HG03558 (cell line): ENCODE measurements around the gene STK39.

Experiments
- ATAC-seq: cut with Tn5 transposase; IDR thresholded peaks from one replicate; pipeline ENCODE4 v1.9.1; 2021; ENCODE audit warnings: moderate number of reproducible peaks; ENCODE audit not compliant: unreplicated experiment; ENCODE audit errors: extremely low read depth

Gene STK39

DNA sequence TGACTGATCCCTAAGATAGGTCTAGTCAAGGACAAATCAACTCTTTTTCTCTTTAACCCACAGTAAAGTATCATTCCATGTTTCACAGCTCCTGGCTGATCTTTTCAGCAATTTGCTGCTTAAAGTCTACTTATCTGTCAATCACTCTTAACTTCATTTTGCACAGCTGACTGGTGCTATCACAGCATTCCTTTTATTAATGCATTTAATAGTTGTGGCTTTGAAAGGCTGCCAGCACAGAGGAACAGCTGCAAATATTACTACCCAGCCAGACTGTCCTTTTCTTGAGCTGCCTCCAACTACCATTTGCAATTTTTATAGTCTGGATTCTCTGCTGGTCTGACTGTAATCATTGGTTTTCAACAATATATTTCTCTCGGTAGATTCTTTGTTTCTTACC is 303.5 kb downstream of the STK39 start:
- ATAC-seq: no peak

DNA sequence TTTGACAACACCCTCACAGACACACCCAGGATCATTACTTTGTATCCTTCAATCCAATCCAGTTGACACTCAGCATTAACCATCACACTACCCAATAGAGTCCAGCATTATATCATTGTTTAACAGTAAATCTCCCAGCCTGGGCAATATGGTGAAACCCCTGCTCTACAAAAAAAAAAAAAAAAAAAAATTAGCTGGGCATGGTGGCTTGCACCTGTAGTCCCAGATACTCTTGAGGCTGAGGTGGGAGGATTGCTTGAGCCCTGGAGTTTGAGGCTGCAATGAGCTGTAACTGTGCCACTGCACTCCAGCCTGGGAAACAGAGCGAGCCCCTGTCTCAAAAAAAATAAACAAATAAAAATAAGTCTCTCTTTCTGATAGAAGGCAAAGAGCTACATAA is 304.0 kb downstream of the STK39 start:
- no peak for ATAC-seq

DNA sequence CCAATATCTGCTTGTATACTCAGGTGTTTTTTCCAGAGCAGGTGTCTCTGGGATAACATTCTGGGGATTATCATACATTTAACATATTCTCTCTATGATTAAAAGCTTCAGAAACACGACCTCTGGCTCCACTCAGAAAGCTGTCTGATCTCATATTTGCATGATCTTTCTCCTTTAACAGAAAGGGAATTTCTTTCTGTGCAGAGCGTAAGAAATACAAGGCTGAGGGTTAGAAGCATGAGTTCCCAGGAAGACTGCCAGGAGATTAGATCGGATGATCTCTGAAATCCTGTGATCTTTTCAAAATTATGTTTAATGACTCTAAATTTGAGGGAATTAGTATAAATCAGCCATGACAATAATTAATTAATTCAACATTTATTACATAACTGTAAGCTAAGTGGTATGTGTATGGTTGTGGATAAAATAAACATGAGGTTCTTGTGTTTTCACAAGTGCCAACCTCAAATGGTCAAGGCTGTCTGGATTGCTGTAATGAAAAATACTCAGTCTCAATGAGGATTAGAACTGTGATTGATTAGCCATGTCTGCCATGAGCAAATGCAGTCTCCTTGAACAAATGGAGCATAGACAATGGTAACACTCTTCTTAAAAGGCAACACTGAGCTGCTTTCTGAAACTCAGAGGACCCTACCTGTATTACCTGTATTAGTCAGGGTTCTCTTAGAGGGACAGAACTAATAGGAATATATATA is 304.9 kb downstream of the STK39 start:
- no peak for ATAC-seq

DNA sequence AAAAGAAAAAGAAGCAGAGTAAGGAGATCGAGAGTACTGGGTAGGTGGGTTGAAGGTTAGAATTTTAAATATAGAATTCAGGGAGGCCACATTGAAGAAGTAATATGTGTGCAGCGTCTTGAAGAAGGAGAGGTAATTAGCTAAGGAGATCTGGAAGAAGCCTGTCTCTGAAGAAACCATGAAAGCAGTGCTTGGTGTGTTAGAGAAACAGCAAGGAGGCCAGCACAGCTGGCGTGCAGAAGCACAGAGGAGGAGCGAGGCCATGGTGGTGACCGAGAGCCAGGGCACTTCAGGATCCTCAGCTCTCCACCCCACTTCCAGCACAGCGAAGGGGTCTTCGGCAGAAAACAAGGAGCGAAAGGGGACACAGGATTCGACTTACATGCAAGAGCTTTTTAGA is 305.8 kb downstream of the STK39 start:
- no peak for ATAC-seq

DNA sequence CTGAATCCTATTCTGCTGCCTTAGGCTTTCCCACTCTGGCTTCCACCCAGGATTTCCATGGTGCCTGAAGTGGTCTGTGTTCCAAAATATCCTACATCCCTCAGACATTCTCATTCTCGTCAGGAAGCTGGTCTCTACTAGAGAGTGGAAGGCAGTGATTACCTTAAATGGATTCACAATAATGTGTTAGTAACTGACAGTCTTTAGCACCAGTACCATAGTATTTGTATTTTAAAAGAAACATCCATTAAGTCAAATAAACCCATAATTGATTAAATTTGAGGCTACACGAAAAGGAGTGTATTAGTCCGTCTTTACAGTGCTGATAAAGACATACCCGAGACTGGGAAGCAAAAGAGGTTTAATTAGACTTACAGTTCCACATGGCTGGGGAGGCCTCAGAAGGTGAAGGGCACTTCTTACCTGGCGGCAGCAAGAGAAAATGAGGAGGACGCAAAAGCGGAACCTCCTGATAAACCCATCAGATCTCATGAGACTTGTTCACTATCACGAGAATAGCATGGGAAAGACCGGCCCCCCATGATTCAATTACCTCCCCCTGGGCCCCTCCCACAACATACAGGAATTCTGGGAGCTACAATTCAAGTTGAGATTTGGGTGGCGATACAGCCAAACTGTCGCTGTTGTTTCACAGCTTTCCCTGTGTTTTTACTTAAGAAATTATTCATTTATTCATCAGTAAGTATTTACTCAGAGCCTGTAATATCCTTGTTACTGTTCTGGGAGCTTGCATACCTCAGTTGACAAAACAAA is 306.5 kb downstream of the STK39 start:
- ATAC-seq: no peak

DNA sequence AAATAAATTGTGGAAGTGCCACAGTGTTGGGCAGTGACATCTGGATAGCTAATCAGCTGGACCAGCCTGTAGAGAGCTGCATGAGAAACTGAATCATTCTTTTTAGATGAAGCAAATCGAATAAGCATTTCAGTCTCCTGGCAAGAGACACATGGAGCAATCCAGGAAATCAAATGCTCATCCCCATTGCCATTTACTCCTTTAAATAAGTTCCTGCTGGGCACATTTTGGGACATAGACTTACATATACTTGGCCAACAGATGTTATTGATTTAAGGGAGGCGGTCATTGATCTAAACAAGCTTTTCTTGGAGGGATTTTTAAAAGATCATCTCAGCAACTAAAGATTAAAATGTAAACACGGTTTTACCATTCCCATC is 307.1 kb downstream of the STK39 start:
- no peak for ATAC-seq

DNA sequence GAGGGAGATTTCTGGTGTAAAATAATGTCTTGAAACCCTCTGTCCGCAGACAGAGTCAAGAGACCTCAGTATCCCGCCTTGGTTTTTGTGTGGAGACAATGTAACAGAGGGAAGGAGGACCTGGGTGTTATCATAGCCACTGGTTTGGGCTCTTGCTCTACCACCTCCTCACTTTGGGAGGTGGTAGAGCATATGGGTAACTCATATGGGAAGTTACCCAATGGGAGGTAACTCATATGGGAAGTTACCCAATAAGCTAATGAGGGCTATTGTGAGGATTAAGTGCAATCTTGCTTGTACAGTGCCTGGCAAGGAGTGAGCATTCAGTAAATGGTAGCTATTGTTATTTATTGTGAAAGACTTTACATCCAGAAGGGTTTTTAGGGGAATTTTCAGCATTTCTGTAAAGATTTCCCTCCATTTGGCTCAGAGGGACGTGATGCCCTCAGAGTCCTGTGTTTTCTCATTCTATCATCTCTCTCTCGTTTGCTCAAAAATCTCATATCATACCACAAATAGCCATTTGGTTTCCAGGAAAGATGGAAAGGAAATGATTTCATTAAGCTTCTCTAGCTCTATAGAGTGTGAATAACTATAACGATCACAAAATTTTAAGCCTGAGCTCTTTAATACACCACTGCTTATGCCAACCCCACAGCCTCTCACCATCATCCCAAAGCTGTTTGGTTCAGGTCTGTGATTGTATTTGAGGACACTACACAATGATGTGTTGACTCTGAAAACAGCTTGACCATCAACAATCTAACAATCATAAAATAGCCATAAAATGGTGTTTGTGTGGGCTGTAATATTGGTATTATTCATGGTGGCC is 307.7 kb downstream of the STK39 start:
- ATAC-seq: no peak

DNA sequence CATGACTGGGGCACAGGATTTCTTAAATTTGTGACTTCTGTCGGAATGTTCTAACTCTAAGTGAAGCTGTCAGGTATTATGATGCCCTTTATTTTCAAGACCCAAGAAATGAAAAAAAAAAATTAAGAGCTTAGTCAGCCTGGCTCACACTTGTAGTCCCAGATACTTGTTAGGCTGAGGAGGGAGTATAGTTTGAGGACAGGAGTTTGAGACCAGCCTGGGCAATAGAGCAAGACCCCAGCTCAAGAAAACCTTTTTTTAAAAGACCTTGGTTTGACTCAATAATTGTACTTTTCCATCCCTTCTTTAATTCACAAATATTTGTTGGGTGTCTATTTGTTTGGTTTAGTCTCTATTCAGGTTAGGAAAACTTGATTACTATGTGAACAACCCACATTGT is 310.0 kb downstream of the STK39 start:
- ATAC-seq: no peak

DNA sequence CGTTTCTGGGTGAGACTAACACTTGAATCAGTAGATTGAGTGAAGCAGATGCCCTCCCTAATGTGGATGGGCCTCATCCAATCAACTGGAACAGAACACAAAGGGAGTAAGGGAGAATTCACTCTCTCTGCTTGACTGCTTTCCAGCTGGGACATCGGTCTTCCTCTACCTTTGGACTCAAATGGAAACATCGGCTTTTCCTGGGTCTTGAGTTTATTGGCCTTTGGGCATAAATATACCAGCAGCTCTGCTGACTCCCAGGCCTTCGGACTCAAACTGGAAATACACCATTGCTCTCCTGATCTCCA is 311.6 kb downstream of the STK39 start:
- no peak for ATAC-seq

DNA sequence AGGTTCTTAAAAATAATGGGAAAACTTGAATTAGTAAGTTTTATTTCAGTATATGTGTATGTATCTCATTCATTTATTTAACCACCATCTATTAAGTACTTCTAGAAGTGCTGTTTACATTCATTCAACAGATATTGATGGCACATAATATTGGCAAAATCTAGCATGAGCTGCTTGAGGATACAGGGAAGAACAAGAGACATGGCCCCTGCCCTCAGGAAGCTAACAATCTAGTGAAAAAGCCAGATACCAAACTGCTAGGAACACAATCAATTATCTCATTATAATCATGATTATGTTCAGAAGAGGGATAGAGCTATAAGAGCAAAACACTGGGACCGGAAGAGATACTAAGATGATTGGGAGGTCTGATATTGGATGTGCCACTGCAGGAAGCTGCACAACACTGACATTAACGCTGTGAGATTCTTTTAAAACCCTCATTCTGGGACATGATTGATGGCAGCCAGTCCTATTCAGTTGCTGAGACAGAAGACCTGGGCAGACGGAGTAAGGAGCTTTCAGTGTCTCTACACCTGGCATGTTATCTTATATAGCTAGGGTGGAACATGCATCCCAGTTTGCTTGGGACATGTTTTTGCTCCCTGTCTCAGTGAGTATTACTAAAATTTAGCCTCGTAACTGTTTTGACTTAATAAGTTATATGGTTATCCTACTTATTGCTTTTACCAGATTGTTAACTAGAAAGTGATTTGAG is 314.1 kb downstream of the STK39 start:
- ATAC-seq: no peak

DNA sequence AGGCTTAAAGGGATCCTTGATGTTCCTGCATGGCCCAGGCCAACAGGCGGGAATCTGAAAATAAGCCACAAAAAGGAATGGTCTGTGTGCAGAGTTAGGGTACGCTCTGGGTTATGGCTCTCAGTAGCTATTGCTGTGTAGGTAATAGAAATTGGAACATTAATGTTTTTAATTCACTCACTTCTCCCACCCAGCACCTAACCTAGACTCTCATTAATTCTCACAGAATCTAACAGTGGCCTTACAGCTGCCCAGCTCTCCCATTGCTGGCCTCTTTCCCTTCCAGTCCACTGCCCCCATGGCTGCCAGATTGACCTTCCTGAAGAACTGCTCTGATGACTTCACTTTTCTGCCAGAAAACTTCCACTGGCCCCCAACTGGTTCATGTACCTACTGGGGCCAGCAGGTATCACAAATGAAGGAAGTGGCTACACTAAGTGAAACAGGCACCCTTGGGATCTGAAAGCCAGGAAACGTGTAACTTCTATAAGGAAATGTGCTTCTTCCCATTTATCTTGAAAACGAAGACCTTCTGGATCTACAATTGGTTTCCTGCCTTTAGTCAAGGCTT is 315.2 kb downstream of the STK39 start:
- no peak for ATAC-seq

DNA sequence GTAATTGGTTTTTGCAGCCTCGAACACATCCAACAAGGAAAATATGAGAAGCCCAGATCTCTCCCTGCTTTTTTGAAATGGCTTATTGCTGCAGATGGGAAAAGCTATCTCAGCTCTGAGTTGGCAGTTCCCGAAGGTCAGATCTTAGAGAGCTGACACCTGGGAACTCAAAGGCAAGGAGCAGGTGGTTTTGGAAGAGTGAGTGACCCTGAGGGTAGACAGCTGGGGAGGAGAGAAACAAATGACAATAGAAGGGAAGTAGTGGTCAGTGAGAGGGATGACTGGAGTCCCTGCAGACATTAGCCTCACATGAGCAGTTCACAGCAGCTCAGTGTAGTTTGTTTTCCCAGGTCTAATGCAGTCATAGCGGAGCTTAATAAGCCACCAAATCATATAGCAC is 317.9 kb downstream of the STK39 start:
- ATAC-seq: no peak

DNA sequence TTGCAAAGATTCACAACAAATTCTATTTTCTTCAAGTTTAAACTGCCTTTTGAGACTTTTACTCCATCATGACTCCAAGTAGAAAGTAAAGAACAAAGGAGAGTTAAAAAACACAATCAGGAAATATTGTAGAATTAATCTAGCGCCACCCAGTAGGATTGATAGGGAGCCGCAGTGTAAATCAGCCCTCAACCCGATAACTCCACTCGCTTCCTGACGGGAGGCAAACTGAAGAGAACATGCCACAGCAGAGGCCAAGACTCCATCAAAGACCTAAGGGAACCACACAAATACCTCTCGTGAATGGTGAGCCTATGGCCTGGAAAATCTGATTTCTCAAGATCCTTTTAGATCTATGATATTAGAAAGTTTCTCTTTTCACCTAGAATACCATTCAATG is 319.0 kb downstream of the STK39 start:
- ATAC-seq: no peak

DNA sequence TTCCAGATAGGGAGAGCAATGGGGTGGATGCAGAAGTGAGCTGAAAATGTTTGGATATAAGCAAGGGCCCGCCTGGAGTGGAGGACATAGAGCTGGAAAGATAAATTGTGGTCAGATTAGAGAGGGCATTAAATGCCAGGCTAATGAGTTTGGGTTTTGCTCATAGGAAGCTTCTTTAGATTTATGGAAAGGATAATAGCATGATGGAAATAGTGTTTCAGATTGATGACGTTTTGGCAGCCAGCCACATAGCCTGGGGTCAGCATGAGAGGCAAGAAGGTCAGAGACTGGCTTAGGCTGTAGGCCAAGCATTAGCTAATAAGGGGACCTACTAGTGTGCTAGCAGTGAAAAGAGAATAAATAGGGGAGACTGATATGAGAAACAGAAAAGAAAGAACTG is 321.6 kb downstream of the STK39 start:
- no peak for ATAC-seq

DNA sequence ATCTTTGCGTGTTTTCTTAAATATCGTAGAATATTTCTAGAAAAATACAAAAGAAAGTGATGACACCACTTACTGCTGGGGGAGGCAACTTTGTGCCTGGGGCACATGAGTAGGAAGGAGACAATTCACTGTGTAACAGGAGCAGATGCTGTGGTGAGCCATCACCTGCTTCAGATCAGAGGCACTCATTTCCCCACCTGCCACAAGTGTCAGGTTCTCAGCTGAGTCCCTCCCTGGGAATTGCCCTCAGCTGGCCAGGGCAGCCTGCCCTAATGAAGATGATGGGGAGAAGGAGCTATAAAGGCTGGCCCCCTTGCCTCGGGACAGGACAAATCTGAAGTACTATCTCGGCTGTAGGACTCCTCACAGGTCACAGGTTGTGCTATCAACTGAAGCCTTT is 322.8 kb downstream of the STK39 start:
- no peak for ATAC-seq

DNA sequence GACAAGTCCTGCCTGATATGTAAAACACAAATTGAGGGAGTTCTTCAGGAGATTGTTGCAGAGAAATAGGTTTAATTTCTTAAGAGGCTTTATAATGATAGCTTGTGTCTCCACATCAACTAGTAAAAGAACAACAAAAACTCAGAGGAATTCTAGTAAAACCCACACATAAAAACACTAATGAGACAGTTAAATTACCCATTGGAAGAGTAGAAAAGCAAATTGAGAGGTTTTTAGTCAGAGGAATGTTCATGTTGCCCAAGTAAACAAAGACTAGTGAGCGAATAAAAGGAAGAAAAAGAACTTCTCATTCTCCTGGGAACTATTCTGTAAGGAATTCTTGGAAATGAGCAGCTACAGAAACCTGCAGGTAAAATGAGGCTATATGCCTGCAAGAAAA is 330.6 kb downstream of the STK39 start:
- no peak for ATAC-seq

DNA sequence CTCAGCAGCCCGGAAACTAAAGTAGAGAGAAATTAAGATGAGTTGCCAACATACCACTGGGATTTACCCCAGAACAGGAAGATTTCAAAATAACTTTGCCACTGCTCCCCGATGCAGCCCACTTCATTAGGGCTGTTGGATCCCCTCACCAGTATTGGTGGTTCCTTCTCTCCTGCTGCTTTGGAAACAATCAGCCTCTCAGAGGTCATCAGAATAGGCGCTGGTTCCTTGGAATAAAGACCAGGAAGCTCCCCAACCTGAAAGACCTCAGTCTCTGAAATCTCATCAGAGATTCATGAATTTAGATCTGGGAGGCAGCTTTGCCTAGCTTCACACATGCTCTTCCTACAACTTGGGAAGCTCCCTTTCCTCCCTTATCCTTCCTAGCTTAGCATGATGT is 332.4 kb downstream of the STK39 start:
- ATAC-seq: no peak

DNA sequence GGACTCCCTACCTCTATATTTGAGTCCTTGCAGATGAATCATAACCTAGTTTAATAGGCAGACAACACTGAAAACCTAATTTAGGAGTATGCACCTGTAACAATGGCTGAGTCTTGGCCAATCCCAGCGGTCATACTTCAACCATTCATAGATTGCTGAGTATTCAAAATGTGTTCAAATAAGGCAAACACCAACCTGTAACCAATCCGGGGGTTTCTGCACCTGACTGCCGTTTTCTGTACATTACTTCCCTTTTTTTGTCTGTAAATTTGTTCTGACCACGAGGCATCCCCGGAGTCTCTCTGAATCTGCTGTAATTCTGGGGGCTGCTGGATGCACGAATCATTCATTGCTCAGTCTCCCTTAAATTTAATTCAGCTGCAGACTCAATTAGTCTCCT is 338.6 kb downstream of the STK39 start:
- ATAC-seq: no peak

DNA sequence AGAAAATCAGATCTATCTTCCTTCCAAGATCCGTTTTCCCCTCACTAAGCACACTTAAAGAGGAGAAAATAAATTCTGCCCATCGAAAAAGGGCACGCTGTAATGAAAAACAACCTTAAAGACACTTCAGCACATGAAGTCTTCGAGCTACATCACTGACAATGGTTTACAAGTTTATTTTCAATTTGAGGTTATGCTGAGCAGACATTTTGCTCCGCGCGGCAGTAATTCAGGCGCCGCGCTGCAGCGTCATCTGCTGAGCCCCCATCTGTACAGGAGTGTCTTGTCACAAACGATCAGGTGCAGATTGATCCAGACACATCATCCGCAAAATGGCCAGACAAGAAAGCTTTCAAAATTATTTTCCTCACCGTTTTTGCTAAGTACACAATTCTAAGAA is 341.7 kb downstream of the STK39 start:
- no peak for ATAC-seq
